GM12878 (cell line): ENCODE measurements around the gene KCTD2. TPM values are rescaled to one million over a fixed set of nuclear protein-coding genes. Genes with fewer than 3 reads are reported as not detected.

ENCODE experiments used
- CEBPB ChIP-seq, 2 experiments: fragments of 150-350 bp in 1 of 2; IDR thresholded peaks; 2 replicates each; pipeline ENCODE4 v1.6.1; 2012 to 2014; ENCODE audit warnings: low read depth in 2 of 2, low read length in 2 of 2, borderline replicate concordance in 1 of 2, inconsistent platforms in 1 of 2
- CREB1 ChIP-seq: IDR thresholded peaks from 2 replicates; pipeline ENCODE4 v1.6.1; 2012; ENCODE audit warnings: low read depth, mild to moderate bottlenecking, inconsistent platforms
- E2F4 ChIP-seq: IDR thresholded peaks from 2 replicates; pipeline ENCODE4 v1.6.1; 2012; ENCODE audit warnings: low read depth, low read length, improper control_type of control experiment
- E2F8 ChIP-seq: fragments of 450-650 bp; IDR thresholded peaks from 2 replicates; pipeline ENCODE4 v1.6.1; 2018; ENCODE audit warnings: mild to moderate bottlenecking, low read depth, moderate library complexity; ENCODE audit not compliant: partially characterized antibody
- HCFC1 ChIP-seq: fragments of 150-350 bp; IDR thresholded peaks from 2 replicates; pipeline ENCODE4 v1.6.1; 2014; ENCODE audit warnings: low read length
- IKZF1 ChIP-seq: fragments of 450-650 bp; conservative IDR thresholded peaks from 2 replicates; pipeline ENCODE4 v1.6.1; 2017; ENCODE audit warnings: antibody characterized with exemption, mild to moderate bottlenecking
- JUND ChIP-seq: IDR thresholded peaks from 2 replicates; pipeline ENCODE4 v1.6.1; 2012; ENCODE audit warnings: low read depth, mild to moderate bottlenecking, low read length, improper control_type of control experiment, moderate library complexity
- MEF2B ChIP-seq: fragments of 450-650 bp; IDR thresholded peaks from 2 replicates; pipeline ENCODE4 v1.6.1; 2018; ENCODE audit warnings: mild to moderate bottlenecking, moderate library complexity; ENCODE audit not compliant: partially characterized antibody, poor library complexity, severe bottlenecking
- MLLT1 ChIP-seq: fragments of 450-650 bp; IDR thresholded peaks from 2 replicates; pipeline ENCODE4 v1.6.1; 2016; ENCODE audit warnings: mild to moderate bottlenecking
- NFXL1 ChIP-seq: fragments of 450-650 bp; IDR thresholded peaks from 2 replicates; pipeline ENCODE4 v1.6.1; 2017; ENCODE audit warnings: antibody characterized with exemption, mild to moderate bottlenecking, borderline replicate concordance
- POU2F2 ChIP-seq: IDR thresholded peaks from 3 replicates; pipeline ENCODE4 v1.6.1; 2011; ENCODE audit warnings: low read depth, mild to moderate bottlenecking, low read length, borderline replicate concordance
- RCOR1 ChIP-seq: conservative IDR thresholded peaks from 2 replicates; pipeline ENCODE4 v1.6.1; 2012; ENCODE audit warnings: low read depth, low read length, improper control_type of control experiment
- RELA ChIP-seq: fragments of 450-650 bp; IDR thresholded peaks from 2 replicates; pipeline ENCODE4 v1.8.0; 2014; ENCODE audit warnings: borderline replicate concordance; ENCODE audit not compliant: partially characterized antibody
- TAF1 ChIP-seq: IDR thresholded peaks from 2 replicates; pipeline ENCODE4 v1.6.1; 2011; ENCODE audit warnings: mild to moderate bottlenecking, low read depth, low read length, borderline replicate concordance
- TARDBP ChIP-seq: IDR thresholded peaks from 2 replicates; pipeline ENCODE4 v1.6.1; 2016; ENCODE audit warnings: borderline replicate concordance
- ZNF274 ChIP-seq: IDR thresholded peaks from one replicate; pipeline ENCODE4 v1.8.0; 2011; ENCODE audit not compliant: insufficient read length, insufficient read depth
- ZNF687 ChIP-seq: fragments of 450-650 bp; IDR thresholded peaks from 2 replicates; pipeline ENCODE4 v1.6.1; 2017; ENCODE audit warnings: mild to moderate bottlenecking, moderate library complexity
- ZZZ3 ChIP-seq: IDR thresholded peaks from 2 replicates; pipeline ENCODE4 v1.6.1; 2011; ENCODE audit warnings: low read depth; ENCODE audit not compliant: control insufficient read depth, insufficient read length
- polyA plus RNA-seq, 11 experiments: library from polyadenylated mRNA; depleted of rRNA in 4 of 11; unstranded in 6 of 11; stranded (reverse) in 5 of 11; fragments of >200 nt; fragmentation: Nextera tagmentation in 4 of 11; fragmentation: Illumina TruSeq in 1 of 11; extraction: Ambion mirVana in 4 of 11; extraction: Trizol in 1 of 11; gene quantifications; 1 replicate in 1 of 11; 2 replicates in 10 of 11; pipeline versions ENCODE4 v1.2.1 to v1.2.3, GENCODE V29; 2011 to 2016; ENCODE audit warnings: inconsistent platforms in 2 of 11, missing spikeins in 2 of 11, low read depth in 1 of 11
- total RNA-seq, 4 experiments: library from RNA; depleted of rRNA in 3 of 4; stranded (reverse); fragments of >200 nt in 3 of 4; fragmentation: Illumina TruSeq in 1 of 4; extraction: Trizol in 1 of 4; gene quantifications; 2 replicates each; pipeline versions ENCODE4 v1.2.1 to v1.2.3, GENCODE V29; 2013 to 2021

Gene KCTD2
- total and polyA plus RNA-seq, 10 of the 15 experiments (the other 5 are each of a cell fraction or from before 2014, with no cell fraction given): 1.5 to 27.5 (median 13.7) TPM

GRCh38 chr17:75077496-75078283 lies 30.7 kb downstream of the KCTD2 start (continued):
- no peak for TF ChIP-seq E2F4
- no peak for TF ChIP-seq POU2F2
- TF ChIP-seq HCFC1: no peak
- TF ChIP-seq MLLT1: no peak
- no peak for TF ChIP-seq E2F8
- no peak for TF ChIP-seq RCOR1
- TF ChIP-seq ZNF687: peak; percentile 88
- 0 out of 2 replicates have a peak, but pooled peaks have one; percentile 13 for TF ChIP-seq TARDBP
- no peak for TF ChIP-seq JUND
- no peak for TF ChIP-seq CREB1
- TF ChIP-seq IKZF1: peak; percentile 46
- peak; percentile 95 for TF ChIP-seq RELA
- no peak for TF ChIP-seq NFXL1
- TF ChIP-seq CEBPB (IDR thresholded peaks at IDR 0.05; ENCODE audit: borderline replicate concordance in 1 of 2, low read depth in 2 of 2, low read length in 2 of 2): no peak
- TF ChIP-seq MEF2B: no peak
- no peak for TF ChIP-seq ZNF274
- no peak for TF ChIP-seq TAF1
- no peak for TF ChIP-seq ZZZ3
